A549 (cell line): Measurements from ENCODE around the gene GLP2R. TPM values are rescaled to one million over a fixed set of nuclear protein-coding genes. Genes with fewer than 3 reads are reported as not detected.

Experiments used
- ATAC-seq, 2 experiments: fragments of 200-7000 bp in 1 of 2; fragments of >200 bp in 1 of 2; cut with Nextera tagmentation in 1 of 2; cut with Tn5 transposase in 1 of 2; 3 replicates each; pipeline versions ENCODE4 v1.8.0 to v1.9.1; 2018 to 2020; ENCODE audit warnings: mild to moderate bottlenecking in 1 of 2, moderate library complexity in 1 of 2
- CTCF ChIA-PET: fragments of 300-600 bp; sonication (Branson Sonifier 250); formaldehyde crosslinking; extraction: SDS; loops from one replicate; lab custom pipeline; 2021; ENCODE audit warnings: antibody characterized with exemption, inconsistent platforms; lab: Yijun Ruan, JAX
- POLR2A ChIA-PET: fragments of 350-600 bp; formaldehyde crosslinking; extraction: SDS; loops from one replicate; lab custom pipeline; 2021; ENCODE audit warnings: antibody characterized with exemption, inconsistent platforms; lab: Yijun Ruan, JAX
- DNase-seq, 2 experiments: peaks; one replicate each; pipeline versions ENCODE4 v3.0.0 to v3.0.0-alpha.2; 2011 to 2016; ENCODE audit warnings: low read depth in 1 of 2, low spot score in 1 of 2
- FAIRE-seq: peaks from 2 replicates; lab custom pipeline; 2011; peaks lifted over from hg19 to GRCh38; lab: Jason Lieb, UNC
- H3K27ac ChIP-seq, 2 experiments: fragments of >200 bp; sonication (Bioruptor Twin); formaldehyde crosslinking; 3 replicates each; pipeline ENCODE4 v1.5.1; 2016 to 2017
- H3K4me1 ChIP-seq: fragments of >200 bp; sonication (Bioruptor Twin); formaldehyde crosslinking; 3 replicates; pipeline ENCODE4 v1.6.1; 2016
- H3K4me2 ChIP-seq: fragments of >200 bp; sonication (Bioruptor Twin); formaldehyde crosslinking; 3 replicates; pipeline ENCODE4 v1.6.1; 2016
- H3K4me3 ChIP-seq: fragments of >200 bp; sonication (Bioruptor Twin); formaldehyde crosslinking; 3 replicates; pipeline ENCODE4 v1.5.1; 2016
- H3K9me3 ChIP-seq: fragments of >200 bp; sonication (Bioruptor Twin); formaldehyde crosslinking; 3 replicates; pipeline ENCODE4 v1.6.1; 2016
- CBX2 ChIP-seq: fragments of 200-600 bp; sonication (generic); IDR thresholded peaks from 2 replicates; pipeline ENCODE4 v1.6.1; 2016; ENCODE audit warnings: low read depth, mild to moderate bottlenecking, borderline replicate concordance
- CHD2 ChIP-seq: fragments of 150-350 bp; IDR thresholded peaks from 2 replicates; pipeline ENCODE4 v1.6.1; 2014; ENCODE audit warnings: low read length; ENCODE audit not compliant: partially characterized antibody
- FOSB ChIP-seq: fragments of 250-450 bp; sonication (Bioruptor Pico); IDR thresholded peaks from 2 replicates; pipeline ENCODE4 v1.5.0; 2020; ENCODE audit warnings: mild to moderate bottlenecking, moderate library complexity
- GATA3 ChIP-seq: IDR thresholded peaks from 2 replicates; pipeline ENCODE4 v1.6.1; 2012; ENCODE audit warnings: borderline replicate concordance
- HOXB5 ChIP-seq: fragments of 250-450 bp; sonication (Bioruptor Pico); IDR thresholded peaks from 2 replicates; pipeline ENCODE4 v1.5.0; 2020; ENCODE audit warnings: mild to moderate bottlenecking, moderate library complexity
- JUN ChIP-seq, 2 experiments: fragments of >200 bp; sonication (Bioruptor Twin); formaldehyde crosslinking; IDR thresholded peaks; 2 replicates in 1 of 2; 3 replicates in 1 of 2; pipeline ENCODE4 v1.6.1; 2016 to 2017
- JUNB ChIP-seq: fragments of >200 bp; sonication (Bioruptor Twin); formaldehyde crosslinking; IDR thresholded peaks from 2 replicates; pipeline ENCODE4 v1.6.1; 2016
- KDM1A ChIP-seq: fragments of 200-600 bp; sonication (generic); IDR thresholded peaks from 2 replicates; pipeline ENCODE4 v1.6.1; 2016; ENCODE audit warnings: low read depth, mild to moderate bottlenecking
- MYC ChIP-seq: IDR thresholded peaks from 2 replicates; pipeline ENCODE4 v1.6.1; 2012; ENCODE audit warnings: mild to moderate bottlenecking, inconsistent platforms, low read length, improper control_type of control experiment, borderline replicate concordance
- NPAS2 ChIP-seq: fragments of 250-450 bp; sonication (Bioruptor Pico); IDR thresholded peaks from 2 replicates; pipeline ENCODE4 v1.8.0; 2022; ENCODE audit warnings: mild to moderate bottlenecking, moderate library complexity, borderline replicate concordance
- PHF8 ChIP-seq: fragments of 200-600 bp; sonication (generic); IDR thresholded peaks from 2 replicates; pipeline ENCODE4 v1.6.1; 2016; ENCODE audit warnings: low read depth, mild to moderate bottlenecking, antibody characterized with exemption, moderate library complexity, borderline replicate concordance
- SMC3 ChIP-seq: fragments of >200 bp; sonication (Bioruptor Twin); formaldehyde crosslinking; IDR thresholded peaks from 3 replicates; pipeline ENCODE4 v1.6.1; 2018; ENCODE audit warnings: inconsistent platforms
- SREBF2 ChIP-seq: fragments of 450-650 bp; IDR thresholded peaks from 2 replicates; pipeline ENCODE4 v1.6.1; 2014; ENCODE audit warnings: mild to moderate bottlenecking, moderate library complexity
- ZFP36 ChIP-seq: fragments of 450-650 bp; IDR thresholded peaks from 2 replicates; pipeline ENCODE4 v1.6.1; 2014; ENCODE audit warnings: borderline replicate concordance; ENCODE audit not compliant: partially characterized antibody
- WGBS: methylation state at CpG from one replicate; pipeline ENCODE4 v1.1.6; 2017; ENCODE audit errors: missing lambda C conversion rate; 5-methylcytosine and 5-hydroxymethylcytosine counted together
- polyA plus RNA-seq, 4 experiments: library from polyadenylated mRNA; depleted of rRNA in 3 of 4; stranded (reverse); fragments of >200 nt; fragmentation: RNase III in 1 of 4; extraction: RNeasy Plus Mini Kit Qiagen cat#74134 plus additional on column Dnase treatment in 1 of 4; gene quantifications; 2 replicates in 3 of 4; 3 replicates in 1 of 4; pipeline ENCODE4 v1.2.3, GENCODE V29; 2011 to 2017
- TF ChIP-seq, protein P1 (sequence below): fragments of >200 bp; sonication (Bioruptor Twin); formaldehyde crosslinking; IDR thresholded peaks from 3 replicates; pipeline ENCODE4 v1.5.1; 2016
- TF ChIP-seq, protein P2 (sequence below): fragments of >200 bp; sonication (Bioruptor Twin); formaldehyde crosslinking; IDR thresholded peaks from 3 replicates; pipeline ENCODE4 v1.6.1; 2016
- TF ChIP-seq, protein P3 (sequence below): IDR thresholded peaks from 2 replicates; pipeline ENCODE4 v1.6.1; 2012; ENCODE audit warnings: low read depth, borderline replicate concordance
- TF ChIP-seq, protein P4 (sequence below): fragments of 450-650 bp; IDR thresholded peaks from 2 replicates; pipeline ENCODE4 v1.6.1; 2014; ENCODE audit warnings: antibody characterized with exemption

GLP2R gene
- polyA plus RNA-seq, 2 of the 4 experiments (the other 2 are of a cell fraction): 27.9 to 48.7 TPM

DNA sequence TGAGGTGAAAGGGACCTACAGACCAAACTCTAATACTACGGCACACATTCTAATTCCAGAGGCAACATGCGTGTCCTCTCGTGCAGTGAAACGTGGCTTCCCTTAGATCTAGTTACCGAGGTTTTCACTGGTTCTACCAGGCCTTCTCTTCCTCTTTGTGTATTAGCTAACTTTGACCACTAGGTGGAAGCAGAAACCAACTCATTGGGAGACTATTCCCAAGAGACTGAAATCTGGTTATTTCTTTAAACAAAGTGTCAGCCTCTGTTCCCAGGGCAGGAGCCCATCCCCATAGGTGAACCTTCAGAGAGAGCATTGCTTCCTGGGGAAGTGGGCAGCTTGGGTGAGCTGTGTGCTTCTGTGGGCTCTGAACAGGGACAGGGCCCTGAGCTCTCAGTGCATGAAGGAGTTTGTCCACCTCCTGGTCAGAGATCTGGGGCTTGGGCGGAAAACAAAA is 99.0 kb downstream of the GLP2R start (continued):
- TF ChIP-seq NPAS2: 0 out of 2 replicates have a peak, but pooled peaks have one; percentile 8

DNA sequence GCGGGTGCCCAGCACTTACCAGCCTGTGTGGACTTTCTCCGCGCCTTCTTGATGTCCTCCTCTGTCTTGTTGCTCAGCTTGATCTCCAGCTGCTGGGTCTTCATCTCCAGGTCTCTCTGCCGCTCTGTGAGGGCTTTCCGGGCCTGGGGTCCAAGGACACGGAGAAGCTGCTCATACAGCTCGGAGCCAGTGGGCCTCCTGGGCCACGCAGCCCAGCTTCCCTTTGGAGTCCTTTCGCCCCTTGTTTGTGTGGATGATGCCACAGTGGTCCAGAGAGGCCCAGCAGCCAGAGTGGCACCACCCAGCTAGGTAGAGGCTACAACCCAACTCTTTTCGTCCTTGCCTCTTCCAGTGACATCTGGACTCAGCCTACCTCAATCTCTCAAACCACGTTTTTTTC is 99.7 kb downstream of the GLP2R start:
- TF ChIP-seq, protein P1, sequence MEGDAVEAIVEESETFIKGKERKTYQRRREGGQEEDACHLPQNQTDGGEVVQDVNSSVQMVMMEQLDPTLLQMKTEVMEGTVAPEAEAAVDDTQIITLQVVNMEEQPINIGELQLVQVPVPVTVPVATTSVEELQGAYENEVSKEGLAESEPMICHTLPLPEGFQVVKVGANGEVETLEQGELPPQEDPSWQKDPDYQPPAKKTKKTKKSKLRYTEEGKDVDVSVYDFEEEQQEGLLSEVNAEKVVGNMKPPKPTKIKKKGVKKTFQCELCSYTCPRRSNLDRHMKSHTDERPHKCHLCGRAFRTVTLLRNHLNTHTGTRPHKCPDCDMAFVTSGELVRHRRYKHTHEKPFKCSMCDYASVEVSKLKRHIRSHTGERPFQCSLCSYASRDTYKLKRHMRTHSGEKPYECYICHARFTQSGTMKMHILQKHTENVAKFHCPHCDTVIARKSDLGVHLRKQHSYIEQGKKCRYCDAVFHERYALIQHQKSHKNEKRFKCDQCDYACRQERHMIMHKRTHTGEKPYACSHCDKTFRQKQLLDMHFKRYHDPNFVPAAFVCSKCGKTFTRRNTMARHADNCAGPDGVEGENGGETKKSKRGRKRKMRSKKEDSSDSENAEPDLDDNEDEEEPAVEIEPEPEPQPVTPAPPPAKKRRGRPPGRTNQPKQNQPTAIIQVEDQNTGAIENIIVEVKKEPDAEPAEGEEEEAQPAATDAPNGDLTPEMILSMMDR: no peak
- no peak for TF ChIP-seq GATA3
- TF ChIP-seq JUN (IDR thresholded peaks at IDR 0.05): no peak
- TF ChIP-seq HOXB5 (CRISPR knock-in tag): no peak
- 88% methylated on average over 11 of the region's 11 CpGs for WGBS
- POLR2A ChIA-PET: interaction anchor here (1.8 kb wide), 1 partner anchor 88 kb away, joined by 9 read pairs; no protein-coding TSS in a partner anchor
- DNase-seq (no peak), FAIRE-seq (no peak), ATAC-seq (peak in 1 of 2 experiments; percentile 6; a peak in 2 of 6 replicates)
- H3K27ac ChIP-seq: peak overlapping the region; percentile 47 to 82; a peak in 5 of 6 replicates
- H3K9me3 ChIP-seq: no peaks in the 10 kb centered on the region
- H3K4me3 ChIP-seq: no peak overlapping the region
- CTCF ChIA-PET: interaction anchor here (0.6 to 14.9 kb wide), 49 partner anchors 9 to 696 kb away, joined by 3 to 344 read pairs (median 5); partner anchors contain the start of genes CFAP52, GLP2R and RCVRN
- H3K4me2 ChIP-seq: no peak overlapping the region
- peaks cover 38% of the 10 kb centered on the region for H3K4me1 ChIP-seq

DNA sequence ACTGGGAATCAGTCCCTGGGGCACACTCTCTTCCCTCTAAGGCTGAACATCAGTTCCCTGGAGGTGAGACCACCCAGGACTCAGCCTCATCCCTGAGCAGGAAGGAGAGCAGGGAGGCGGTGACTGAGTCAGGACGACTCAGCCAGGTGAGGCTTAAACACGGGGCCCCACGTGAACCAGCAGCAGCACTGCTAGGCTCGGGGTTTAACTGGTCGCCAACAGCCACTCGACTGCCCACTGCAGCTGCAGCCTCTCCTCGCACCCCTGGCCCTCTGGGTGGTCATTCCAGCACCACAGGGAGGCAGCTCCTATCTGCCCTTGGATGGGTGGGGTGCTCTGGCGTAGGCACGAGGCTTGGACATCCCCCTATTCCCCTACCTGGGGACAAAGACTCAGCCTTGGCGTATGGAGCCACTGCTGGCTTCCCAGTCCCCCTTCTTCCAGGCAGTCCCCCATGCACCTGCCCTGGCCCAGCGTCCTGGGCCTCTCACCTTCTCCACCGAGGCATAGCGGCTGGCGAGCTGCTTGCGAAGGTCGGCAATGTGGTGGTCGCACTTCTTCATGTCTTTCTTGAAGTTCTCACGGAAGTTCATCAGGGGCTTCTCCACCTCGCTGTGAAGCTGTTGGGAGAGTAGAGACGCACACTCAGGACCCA is 100.6 kb downstream of the GLP2R start:
- no peak for ATAC-seq

More for the DNA sequence above, 100.6 kb downstream of the GLP2R start:
- Histone ChIP-seq H3K4me1 (peaks cover 38% of the 10 kb centered on the region), H3K4me2 (no peak overlapping the region), H3K27ac (peak overlapping the region; percentile 47 to 82; a peak in 4 of 6 replicates)
- POLR2A ChIA-PET: no interaction called here
- WGBS: 86% methylated on average over 21 of the region's 21 CpGs
- no peak for FAIRE-seq
- TF ChIP-seq MYC (no peak), KDM1A (no peak), CHD2 (no peak), NPAS2 (no peak), FOSB (CRISPR knock-in tag) (no peak), PHF8 (no peak), ZFP36 (no peak), JUN (IDR thresholded peaks at IDR 0.05) (no peak), JUNB (no peak), SREBF2 (no peak), SMC3 (no peak), CBX2 (no peak)
- TF ChIP-seq, protein P2, sequence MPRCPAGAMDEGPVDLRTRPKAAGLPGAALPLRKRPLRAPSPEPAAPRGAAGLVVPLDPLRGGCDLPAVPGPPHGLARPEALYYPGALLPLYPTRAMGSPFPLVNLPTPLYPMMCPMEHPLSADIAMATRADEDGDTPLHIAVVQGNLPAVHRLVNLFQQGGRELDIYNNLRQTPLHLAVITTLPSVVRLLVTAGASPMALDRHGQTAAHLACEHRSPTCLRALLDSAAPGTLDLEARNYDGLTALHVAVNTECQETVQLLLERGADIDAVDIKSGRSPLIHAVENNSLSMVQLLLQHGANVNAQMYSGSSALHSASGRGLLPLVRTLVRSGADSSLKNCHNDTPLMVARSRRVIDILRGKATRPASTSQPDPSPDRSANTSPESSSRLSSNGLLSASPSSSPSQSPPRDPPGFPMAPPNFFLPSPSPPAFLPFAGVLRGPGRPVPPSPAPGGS: no peak
- TF ChIP-seq, protein P3, sequence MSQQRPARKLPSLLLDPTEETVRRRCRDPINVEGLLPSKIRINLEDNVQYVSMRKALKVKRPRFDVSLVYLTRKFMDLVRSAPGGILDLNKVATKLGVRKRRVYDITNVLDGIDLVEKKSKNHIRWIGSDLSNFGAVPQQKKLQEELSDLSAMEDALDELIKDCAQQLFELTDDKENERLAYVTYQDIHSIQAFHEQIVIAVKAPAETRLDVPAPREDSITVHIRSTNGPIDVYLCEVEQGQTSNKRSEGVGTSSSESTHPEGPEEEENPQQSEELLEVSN: no peak
- TF ChIP-seq, protein P4, sequence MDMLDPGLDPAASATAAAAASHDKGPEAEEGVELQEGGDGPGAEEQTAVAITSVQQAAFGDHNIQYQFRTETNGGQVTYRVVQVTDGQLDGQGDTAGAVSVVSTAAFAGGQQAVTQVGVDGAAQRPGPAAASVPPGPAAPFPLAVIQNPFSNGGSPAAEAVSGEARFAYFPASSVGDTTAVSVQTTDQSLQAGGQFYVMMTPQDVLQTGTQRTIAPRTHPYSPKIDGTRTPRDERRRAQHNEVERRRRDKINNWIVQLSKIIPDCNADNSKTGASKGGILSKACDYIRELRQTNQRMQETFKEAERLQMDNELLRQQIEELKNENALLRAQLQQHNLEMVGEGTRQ: no peak
- TF ChIP-seq, all 56 proteins: peak for 0
- Histone ChIP-seq H3K9me3 (no peaks in the 10 kb centered on the region), H3K4me3 (no peak overlapping the region)
- CTCF ChIA-PET: interaction anchor here (0.7 to 14.9 kb wide), 20 partner anchors 10 to 691 kb away, joined by 3 to 344 read pairs (median 23); partner anchors contain the start of genes CFAP52 and STX8
- no peak for DNase-seq
